CD8-positive, alpha-beta memory T cell (primary cell): ENCODE measurements around the gene WASF2. TPM values are rescaled to one million over a fixed set of nuclear protein-coding genes. Genes with fewer than 3 reads are reported as not detected.
"Not testable (repeated sequence)": the region's sequence is repeated elsewhere in the genome, so short reads cannot be mapped to it uniquely, and the experiment has no call there.

Experiments
- CTCF ChIA-PET: fragments of 350-600 bp; sonication (Branson Sonifier 250); formaldehyde crosslinking; loops from one replicate; lab custom pipeline; 2021; ENCODE audit warnings: antibody characterized with exemption; lab: Charles Lee
- POLR2A ChIA-PET: fragments of 350-600 bp; sonication (Branson Sonifier 250); formaldehyde crosslinking; loops from one replicate; lab custom pipeline; 2021; ENCODE audit warnings: antibody characterized with exemption; lab: Charles Lee
- DNase-seq, 5 donors: peaks; one replicate each; pipeline versions ENCODE4 v3.0.0 to v3.0.0-alpha.2; 2020 to 2022; ENCODE audit warnings: mixed read lengths in 1 of 5
- H3K27ac ChIP-seq: one replicate; pipeline ENCODE4 v1.7.0; 2013; ENCODE audit warnings: low read depth, mild to moderate bottlenecking, low read length, moderate library complexity
- H3K27me3 ChIP-seq: 2 replicates; pipeline ENCODE4 v1.7.0; 2013; ENCODE audit warnings: low read length, mild to moderate bottlenecking; ENCODE audit not compliant: insufficient read depth, poor library complexity, severe bottlenecking
- H3K36me3 ChIP-seq: 2 replicates; pipeline ENCODE4 v1.7.0; 2013; ENCODE audit warnings: mild to moderate bottlenecking, low read length, moderate library complexity; ENCODE audit not compliant: insufficient read depth
- H3K4me1 ChIP-seq: 2 replicates; pipeline ENCODE4 v1.7.0; 2013; ENCODE audit warnings: mild to moderate bottlenecking, low read length, moderate library complexity; ENCODE audit not compliant: insufficient read depth
- H3K4me3 ChIP-seq: 2 replicates; pipeline ENCODE4 v1.7.0; 2013; ENCODE audit warnings: mild to moderate bottlenecking, low read length
- H3K9me3 ChIP-seq: 2 replicates; pipeline ENCODE4 v1.7.0; 2013; ENCODE audit warnings: mild to moderate bottlenecking, low read length
- H3K27ac Mint-ChIP-seq, 8 donors: one replicate each; pipeline ENCODE4 v1.8.0; 2020 to 2021; ENCODE audit warnings: mixed read lengths in 8 of 8, mild to moderate bottlenecking in 6 of 8, inconsistent platforms in 3 of 8, moderate library complexity in 3 of 8
- H3K27me3 Mint-ChIP-seq, 2 donors: one replicate each; pipeline ENCODE4 v1.8.0; 2020 to 2021; ENCODE audit warnings: mixed read lengths in 2 of 2, mild to moderate bottlenecking in 1 of 2, moderate library complexity in 1 of 2
- H3K36me3 Mint-ChIP-seq, 3 donors: one replicate each; pipeline ENCODE4 v1.8.0; 2020 to 2021; ENCODE audit warnings: mixed read lengths in 3 of 3, inconsistent platforms in 1 of 3, mild to moderate bottlenecking in 1 of 3
- H3K4me1 Mint-ChIP-seq, 3 donors: one replicate each; pipeline ENCODE4 v1.8.0; 2020 to 2021; ENCODE audit warnings: mixed read lengths in 3 of 3, inconsistent platforms in 1 of 3, mild to moderate bottlenecking in 1 of 3
- H3K4me3 Mint-ChIP-seq, 7 donors: one replicate each; pipeline ENCODE4 v1.8.0; 2020 to 2021; ENCODE audit warnings: mixed read lengths in 7 of 7, mild to moderate bottlenecking in 6 of 7, moderate library complexity in 4 of 7, inconsistent platforms in 2 of 7
- H3K9me3 Mint-ChIP-seq, 5 donors: one replicate each; pipeline ENCODE4 v1.8.0; 2020 to 2022; ENCODE audit warnings: mixed read lengths in 5 of 5, mild to moderate bottlenecking in 3 of 5, moderate library complexity in 2 of 5, inconsistent platforms in 1 of 5
- polyA plus RNA-seq: library from polyadenylated mRNA; unstranded; fragments of 300-500 nt; fragmentation: Illumina TruSeq; gene quantifications from one replicate; pipeline ENCODE4 v1.2.3, GENCODE V29; 2021
- total RNA-seq, 2 experiments: library from RNA; stranded (reverse); gene quantifications; one replicate each; pipeline ENCODE4 v1.2.3, GENCODE V29; 2021

Gene WASF2
- total RNA-seq, result 100 to 1,000 TPM; 120 to 128 TPM
- polyA plus RNA-seq, result 64.1 TPM

DNA sequence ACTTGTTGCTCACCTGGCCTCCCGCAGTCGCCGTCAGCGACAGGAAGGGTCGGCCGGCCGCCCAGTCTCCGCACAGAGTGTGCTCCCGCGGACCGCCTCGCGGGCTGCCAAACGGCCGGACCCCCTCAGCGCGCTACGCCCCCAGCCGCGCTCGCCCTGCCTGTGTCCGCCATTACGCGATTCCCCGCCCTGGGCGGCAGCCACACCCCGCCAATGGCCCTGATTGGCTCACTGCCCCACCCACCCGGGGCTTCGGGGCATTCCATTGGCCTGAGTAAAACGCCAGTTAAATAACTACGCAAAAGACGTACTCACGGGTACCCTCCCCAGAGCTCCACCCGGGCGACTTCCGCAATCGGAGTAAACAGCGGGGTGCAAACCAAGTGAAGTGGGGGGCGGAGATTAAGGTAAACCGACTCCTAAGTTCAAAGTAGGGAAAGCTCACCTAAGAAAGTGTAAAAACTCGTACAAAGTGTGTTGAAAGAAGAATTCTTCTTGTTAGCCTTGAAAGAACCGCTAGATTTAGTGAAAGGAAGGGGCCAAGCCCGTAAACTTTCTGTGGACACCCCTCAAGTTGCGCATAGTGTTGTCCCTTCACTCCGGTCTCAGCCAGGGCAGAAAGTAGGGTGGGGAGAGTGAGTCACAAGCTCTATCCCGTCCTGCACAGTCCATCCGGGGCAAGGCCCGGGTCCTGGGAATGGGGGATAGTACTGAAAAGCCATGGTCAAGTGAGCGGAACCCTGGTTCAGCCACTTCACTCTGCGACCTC is at the start of gene WASF2:
Gene WASF2 (minus strand): TSS at position 195 of the 769 bp plus-strand sequence. CDS start 61,277 bp downstream, outside the sequence.
- Histone ChIP-seq H3K4me3 (peak within 1 kb of the TSS; percentile 99), H3K4me1 (peaks cover 29% of the 10 kb centered on the region), H3K27me3 (no peaks in the 10 kb centered on the region), H3K27ac (peak within 1 kb of the TSS; percentile 95), H3K36me3 (no peaks in the 10 kb centered on the region), H3K9me3 (no peaks in the 10 kb centered on the region)
- Mint-ChIP-seq H3K27me3 (peaks cover 0 to 7% of the 10 kb centered on the region in 2 donors), H3K36me3 (peaks cover 0 to 11% (median 0%) of the 10 kb centered on the region in 3 donors), H3K27ac (peak within 1 kb of the TSS; percentile 92 to 100 (median 99)), H3K4me1 (peaks cover 27 to 46% (median 30%) of the 10 kb centered on the region in 3 donors), H3K9me3 (no peaks in the 10 kb centered on the region), H3K4me3 (peak within 1 kb of the TSS; percentile 92 to 98 (median 96))
- peak; percentile 95 to 98 (median 97) for DNase-seq
- CTCF ChIA-PET, result interaction anchor here (0.9 to 2.0 kb wide), 8 partner anchors 26 to 182 kb away, joined by 3 to 8 read pairs (median 4); partner anchors contain the start of gene IFI6
- POLR2A ChIA-PET, result interaction anchor here (0.9 to 1.6 kb wide), 6 partner anchors 31 to 1112 kb away, joined by 3 to 7 read pairs (median 4); partner anchors contain the start of gene STX12

DNA sequence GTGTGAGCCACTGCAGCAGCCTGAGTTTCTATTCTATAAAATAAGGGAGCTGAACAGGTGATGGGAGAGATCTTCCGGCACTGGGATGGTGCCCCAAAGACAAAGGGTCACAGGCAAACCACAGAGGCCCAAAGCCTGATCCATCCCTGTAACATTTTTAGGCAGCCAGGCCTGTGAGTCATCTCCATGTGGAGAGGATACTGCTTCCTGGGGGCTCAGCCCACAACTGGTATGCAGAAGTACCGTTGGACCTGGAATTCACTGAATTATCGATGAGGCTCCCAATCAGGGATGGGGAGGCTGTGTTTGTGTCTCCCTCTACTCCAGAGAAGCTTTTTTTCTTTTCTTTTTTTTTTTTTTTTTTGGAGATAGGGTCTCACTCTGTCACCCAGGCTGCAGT is 48.8 kb upstream of the WASF2 start:
- Mint-ChIP-seq H3K27ac (peak overlapping the region in 1 of 8 donors; percentile 27), H3K4me1 (no peaks in the 10 kb centered on the region), H3K27me3 (no peaks in the 10 kb centered on the region), H3K9me3 (no peaks in the 10 kb centered on the region), H3K4me3 (no peak overlapping the region), H3K36me3 (peaks cover 0 to 7% (median 4%) of the 10 kb centered on the region in 3 donors)
- DNase-seq, result no peak
- H3K27me3 ChIP-seq, result no peaks in the 10 kb centered on the region
- POLR2A ChIA-PET, result no interaction called here
- H3K27ac ChIP-seq, result no peak overlapping the region
- H3K9me3 ChIP-seq, result no peaks in the 10 kb centered on the region
- no peak overlapping the region for H3K4me3 ChIP-seq
- H3K4me1 ChIP-seq, result no peaks in the 10 kb centered on the region
- CTCF ChIA-PET, result interaction anchor here (1.7 kb wide), 1 partner anchor 16 kb away, joined by 6 read pairs; no protein-coding TSS in a partner anchor
- no peaks in the 10 kb centered on the region for H3K36me3 ChIP-seq

DNA sequence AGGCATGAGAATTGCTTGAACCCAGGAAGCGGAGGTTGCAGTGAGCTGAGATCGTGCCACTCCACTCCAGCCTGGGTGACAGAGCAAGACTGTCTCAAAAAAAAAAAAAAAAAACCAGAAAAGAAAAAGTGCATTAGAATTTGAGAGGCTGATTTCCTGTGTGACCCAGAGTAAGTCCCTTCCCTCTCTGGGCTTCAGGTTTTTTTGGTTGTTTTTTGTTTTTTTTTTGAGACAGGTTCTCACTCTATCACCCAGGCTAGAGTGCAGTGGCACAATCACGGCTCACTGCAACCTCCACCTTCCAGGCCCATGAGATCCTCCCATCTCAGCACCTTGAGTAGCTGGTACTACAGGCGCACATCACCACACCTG is 48.3 kb upstream of the WASF2 start:
- Mint-ChIP-seq H3K36me3 (peaks cover 0 to 12% (median 3%) of the 10 kb centered on the region in 3 donors), H3K27ac (peak overlapping the region in 1 of 8 donors; percentile 27)
- H3K27ac ChIP-seq, H3K4me3 Mint-ChIP-seq, H3K36me3 ChIP-seq, H3K27me3 ChIP-seq, DNase-seq, H3K27me3 Mint-ChIP-seq, POLR2A ChIA-PET, H3K4me1 Mint-ChIP-seq, H3K9me3 ChIP-seq, H3K4me3 ChIP-seq, H3K4me1 ChIP-seq, H3K9me3 Mint-ChIP-seq: not testable (repeated sequence)
- CTCF ChIA-PET, result interaction anchor here (0.9 to 1.7 kb wide), 2 partner anchors 16 to 30 kb away, joined by 3 to 6 read pairs; no protein-coding TSS in a partner anchor

DNA sequence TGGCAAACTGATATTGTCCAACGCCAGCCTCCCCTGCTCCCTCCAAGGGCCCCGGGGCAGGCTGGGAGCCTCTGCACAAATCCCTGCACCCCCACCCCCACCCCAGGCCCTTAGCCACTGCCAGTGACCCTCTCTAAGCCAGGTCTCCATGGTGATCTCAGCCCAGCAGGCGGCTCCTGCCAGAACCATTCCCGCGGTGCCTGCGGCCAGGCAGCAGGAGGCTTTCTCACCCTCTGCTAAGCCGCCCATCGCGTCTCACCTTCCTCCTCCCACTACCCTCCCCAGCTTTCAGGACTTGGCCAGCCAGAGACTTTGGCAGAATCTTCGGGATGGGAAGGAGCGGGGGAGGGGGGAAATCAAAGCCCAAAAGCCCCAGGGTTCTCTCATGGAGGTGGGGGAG is 46.8 kb upstream of the WASF2 start:
- H3K27me3 Mint-ChIP-seq, result no peaks in the 10 kb centered on the region
- CTCF ChIA-PET, result interaction anchor here (1.2 to 1.7 kb wide), 2 partner anchors 11 to 20 kb away, joined by 3 read pairs; no protein-coding TSS in a partner anchor
- no peaks in the 10 kb centered on the region for H3K9me3 Mint-ChIP-seq

DNA sequence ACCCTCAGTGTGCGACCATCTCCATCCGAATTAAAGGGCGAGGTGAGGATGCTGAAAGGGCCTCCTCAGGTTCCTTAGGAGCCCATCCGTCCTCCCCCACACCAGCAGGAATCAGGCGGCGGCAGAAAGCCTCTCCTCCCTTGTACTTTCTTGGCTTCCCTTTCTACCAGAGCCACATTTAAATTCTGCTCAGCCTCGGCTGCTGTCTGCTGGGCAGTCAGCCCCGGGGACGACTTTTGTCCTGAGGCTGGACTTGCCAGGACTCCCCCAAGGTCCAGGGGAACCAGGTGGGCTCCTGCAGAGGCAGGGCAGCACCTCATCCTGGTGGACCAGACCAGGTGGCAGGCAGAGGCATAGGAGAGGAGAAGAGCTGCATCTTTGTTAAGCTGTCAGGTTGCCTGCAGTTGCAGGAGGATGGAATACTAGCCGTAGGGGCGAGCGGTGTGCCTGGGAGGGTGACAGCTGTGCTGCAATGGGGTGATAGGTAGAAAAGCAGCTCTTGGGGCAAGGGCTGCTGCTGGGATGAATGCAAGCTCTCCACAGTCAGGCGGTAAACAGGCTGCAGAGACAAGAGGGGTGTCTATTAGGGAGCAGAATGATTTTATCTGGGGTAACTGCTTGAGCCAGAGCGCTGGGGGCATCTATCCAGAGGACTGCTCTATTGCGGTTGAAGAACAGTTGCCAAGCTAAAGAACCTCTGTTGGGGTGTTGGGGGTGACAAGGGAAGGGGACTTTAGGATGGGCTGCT is 46.2 kb upstream of the WASF2 start:
- Histone ChIP-seq H3K4me1 (no peaks in the 10 kb centered on the region), H3K27me3 (no peaks in the 10 kb centered on the region), H3K4me3 (no peak overlapping the region), H3K27ac (no peak overlapping the region), H3K9me3 (no peaks in the 10 kb centered on the region), H3K36me3 (no peaks in the 10 kb centered on the region)
- Mint-ChIP-seq H3K4me3 (peak overlapping the region in 1 of 7 donors; percentile 12), H3K36me3 (peaks cover 0 to 17% (median 2%) of the 10 kb centered on the region in 3 donors), H3K9me3 (no peaks in the 10 kb centered on the region), H3K4me1 (peaks cover 10 to 12% (median 10%) of the 10 kb centered on the region in 3 donors), H3K27me3 (no peaks in the 10 kb centered on the region), H3K27ac (peak overlapping the region in 2 of 8 donors; percentile 47 to 84)
- no peak for DNase-seq
- POLR2A ChIA-PET, result no interaction called here
- CTCF ChIA-PET, result interaction anchor here (1.2 to 1.7 kb wide), 2 partner anchors 10 to 21 kb away, joined by 3 read pairs; no protein-coding TSS in a partner anchor

More for the DNA sequence above, 46.8 kb upstream of the WASF2 start:
- Histone ChIP-seq H3K27me3 (no peaks in the 10 kb centered on the region), H3K27ac (no peak overlapping the region), H3K4me3 (no peak overlapping the region), H3K36me3 (no peaks in the 10 kb centered on the region), H3K9me3 (no peaks in the 10 kb centered on the region), H3K4me1 (no peaks in the 10 kb centered on the region)
- Mint-ChIP-seq H3K4me3 (no peak overlapping the region), H3K36me3 (peaks cover 0 to 17% (median 2%) of the 10 kb centered on the region in 3 donors), H3K27ac (peak overlapping the region in 1 of 8 donors; percentile 57), H3K4me1 (peaks cover 10 to 12% (median 10%) of the 10 kb centered on the region in 3 donors)
- POLR2A ChIA-PET, result no interaction called here
- DNase-seq, result no peak

DNA sequence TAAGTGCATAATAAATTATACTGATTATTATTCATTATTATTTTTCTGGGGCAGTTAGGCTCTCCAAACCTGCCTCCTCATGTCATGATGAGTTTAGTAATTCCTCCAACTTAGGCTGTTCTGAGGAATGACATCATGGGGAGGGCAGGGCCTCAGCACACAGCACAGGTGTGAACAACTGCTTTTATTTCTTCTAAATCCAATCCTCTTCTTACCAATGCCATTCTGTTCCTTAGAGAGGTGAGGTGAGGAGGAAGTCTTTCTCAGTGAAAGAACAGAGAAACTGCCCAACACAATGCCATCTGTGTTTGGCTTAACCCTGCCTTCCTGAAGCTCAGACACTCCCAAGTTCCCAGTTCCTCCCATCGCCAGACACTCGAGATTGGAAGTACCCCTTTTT is 45.4 kb upstream of the WASF2 start:
- Histone ChIP-seq H3K27ac (no peak overlapping the region), H3K36me3 (no peaks in the 10 kb centered on the region), H3K27me3 (no peaks in the 10 kb centered on the region), H3K9me3 (no peaks in the 10 kb centered on the region), H3K4me3 (no peak overlapping the region), H3K4me1 (no peaks in the 10 kb centered on the region)
- no peaks in the 10 kb centered on the region for H3K9me3 Mint-ChIP-seq
- H3K4me3 Mint-ChIP-seq, result no peak overlapping the region
- H3K27ac Mint-ChIP-seq, result peak overlapping the region in 2 of 8 donors; percentile 43 to 61
- peaks cover 0 to 17% (median 2%) of the 10 kb centered on the region in 3 donors for H3K36me3 Mint-ChIP-seq
- DNase-seq, result no peak
- peaks cover 10 to 12% (median 10%) of the 10 kb centered on the region in 3 donors for H3K4me1 Mint-ChIP-seq
- ChIA-PET POLR2A (no interaction called here), CTCF (interaction anchor here (1.2 to 1.7 kb wide), 2 partner anchors 10 to 21 kb away, joined by 3 read pairs; no protein-coding TSS in a partner anchor)
- no peaks in the 10 kb centered on the region for H3K27me3 Mint-ChIP-seq

- Histone ChIP-seq H3K27me3 (no peaks in the 10 kb centered on the region), H3K4me3 (no peak overlapping the region), H3K4me1 (peaks cover 15% of the 10 kb centered on the region), H3K36me3 (no peaks in the 10 kb centered on the region), H3K9me3 (no peaks in the 10 kb centered on the region), H3K27ac (no peak overlapping the region)
- Mint-ChIP-seq H3K27ac (peak overlapping the region in 7 of 8 donors; percentile 33 to 97 (median 77)), H3K4me1 (peaks cover 17 to 26% (median 23%) of the 10 kb centered on the region in 3 donors), H3K4me3 (peak overlapping the region in 2 of 7 donors; percentile 20 to 61), H3K27me3 (no peaks in the 10 kb centered on the region), H3K9me3 (no peaks in the 10 kb centered on the region), H3K36me3 (peaks cover 0 to 17% (median 0%) of the 10 kb centered on the region in 3 donors)
- DNase-seq, result no peak
- ChIA-PET POLR2A (interaction anchor here (0.5 kb wide), 1 partner anchor 34 kb away, joined by 4 read pairs; no protein-coding TSS in a partner anchor), CTCF (no interaction called here)
Observed at GRCh38 chr1:27531959-27532685, 42.2 kb upstream of the WASF2 start.
